Smooth muscle cell of the brain vasculature (primary cell): ENCODE data around the gene ARL10.

Experiments used
- DNase-seq: peaks from one replicate; pipeline ENCODE4 v3.0.0-alpha.2; 2012; ENCODE audit warnings: low read depth, low spot score

ARL10 gene

DNA sequence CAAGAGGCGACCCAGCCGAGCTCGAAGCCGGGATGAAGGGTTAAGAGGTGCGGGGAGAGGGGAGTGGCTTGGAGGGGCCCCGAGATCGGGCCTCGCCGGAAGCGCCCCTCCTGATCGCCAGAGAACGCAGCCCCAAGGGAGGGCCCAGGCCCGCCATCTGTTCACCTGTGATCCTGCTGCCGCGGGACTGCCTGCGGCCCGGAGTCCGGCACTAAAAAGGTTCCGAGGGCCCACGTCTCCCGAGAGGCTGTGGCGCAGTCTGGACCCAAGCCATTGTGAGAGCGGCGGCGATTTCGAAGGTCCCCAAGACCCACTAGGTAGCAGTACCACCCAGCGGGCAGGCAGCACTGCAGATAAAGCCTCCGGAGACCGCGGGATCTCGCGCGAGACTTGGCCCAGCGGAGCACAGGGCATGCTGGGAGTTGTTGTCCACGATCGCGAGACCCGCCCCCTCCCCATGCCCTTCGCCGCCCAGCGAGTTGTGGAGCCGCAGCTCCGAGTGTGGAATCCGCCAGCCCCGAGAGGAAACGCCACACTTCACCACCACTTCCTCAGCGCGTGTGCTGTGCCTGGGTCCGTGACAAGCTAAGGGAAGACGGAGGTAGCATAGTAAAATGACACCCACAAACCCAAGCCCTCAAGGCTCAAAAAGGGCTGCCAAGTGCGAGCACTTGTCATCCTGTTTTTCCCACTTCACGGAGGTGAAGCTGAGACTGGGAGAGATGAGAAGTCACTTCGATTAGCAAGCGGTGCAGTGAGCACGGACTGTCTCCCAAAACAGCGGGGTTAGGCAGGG lies 3.7 kb upstream of the ARL10 start, which contains the start of gene KIAA1191:
KIAA1191 (minus strand) TSS at position 328 of the 796 bp plus-strand sequence. CDS start 2,256 bp downstream, outside the sequence.
- peak; percentile 56 for DNase-seq

GRCh38 chr5:176362233-176362490 lies 3.1 kb upstream of the ARL10 start:
- DNase-seq = no peak

GRCh38 chr5:176364765-176365350 lies 429 bp upstream of the ARL10 start:
- no peak for DNase-seq

DNA sequence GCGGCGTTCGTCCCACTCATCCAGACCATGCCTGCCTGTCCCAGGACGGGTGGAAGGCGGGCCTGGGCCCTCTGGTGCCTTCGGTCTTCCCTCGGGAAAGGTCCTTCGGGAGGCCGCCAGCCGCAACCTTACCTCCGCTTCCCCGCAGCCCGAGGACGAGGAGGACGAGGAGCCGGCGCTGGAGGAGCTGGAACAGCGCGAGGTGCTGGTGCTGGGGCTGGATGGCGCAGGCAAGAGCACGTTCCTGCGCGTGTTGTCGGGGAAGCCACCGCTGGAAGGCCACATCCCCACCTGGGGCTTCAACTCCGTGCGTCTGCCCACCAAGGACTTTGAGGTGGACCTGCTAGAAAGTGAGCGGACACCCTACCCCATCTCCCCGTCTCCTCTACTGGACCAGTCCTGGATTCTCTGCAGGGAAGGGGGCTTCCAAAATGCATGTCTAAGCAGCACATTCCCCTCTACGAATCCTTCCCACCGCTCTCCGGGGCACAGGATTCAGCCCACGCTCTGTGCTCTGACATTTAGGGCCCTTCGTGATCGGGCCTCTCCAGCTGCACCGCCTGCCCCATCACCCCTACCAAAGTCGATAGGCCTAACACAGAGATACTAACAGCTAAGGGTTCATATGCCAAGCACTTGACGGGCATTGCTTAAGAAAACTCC lies 1.1 kb downstream of the ARL10 start:
- no peak for DNase-seq

DNA sequence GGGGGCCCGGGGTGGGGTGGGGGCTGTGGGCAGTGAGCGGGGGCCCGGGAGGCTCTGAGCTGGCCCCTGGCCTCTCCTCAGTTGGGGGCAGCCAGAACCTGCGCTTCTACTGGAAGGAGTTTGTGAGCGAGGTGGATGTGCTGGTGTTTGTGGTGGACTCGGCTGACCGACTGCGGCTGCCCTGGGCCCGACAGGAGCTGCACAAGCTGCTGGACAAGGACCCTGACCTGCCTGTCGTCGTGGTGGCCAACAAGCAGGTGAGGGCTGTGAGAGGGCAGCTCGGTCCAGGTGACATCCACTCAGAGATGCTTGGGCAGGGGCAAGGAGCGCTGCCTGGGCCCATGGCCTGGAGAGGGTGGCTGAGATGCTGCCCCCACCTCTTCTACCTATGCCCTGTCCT lies 3.4 kb downstream of the ARL10 start:
- DNase-seq = no peak

DNA sequence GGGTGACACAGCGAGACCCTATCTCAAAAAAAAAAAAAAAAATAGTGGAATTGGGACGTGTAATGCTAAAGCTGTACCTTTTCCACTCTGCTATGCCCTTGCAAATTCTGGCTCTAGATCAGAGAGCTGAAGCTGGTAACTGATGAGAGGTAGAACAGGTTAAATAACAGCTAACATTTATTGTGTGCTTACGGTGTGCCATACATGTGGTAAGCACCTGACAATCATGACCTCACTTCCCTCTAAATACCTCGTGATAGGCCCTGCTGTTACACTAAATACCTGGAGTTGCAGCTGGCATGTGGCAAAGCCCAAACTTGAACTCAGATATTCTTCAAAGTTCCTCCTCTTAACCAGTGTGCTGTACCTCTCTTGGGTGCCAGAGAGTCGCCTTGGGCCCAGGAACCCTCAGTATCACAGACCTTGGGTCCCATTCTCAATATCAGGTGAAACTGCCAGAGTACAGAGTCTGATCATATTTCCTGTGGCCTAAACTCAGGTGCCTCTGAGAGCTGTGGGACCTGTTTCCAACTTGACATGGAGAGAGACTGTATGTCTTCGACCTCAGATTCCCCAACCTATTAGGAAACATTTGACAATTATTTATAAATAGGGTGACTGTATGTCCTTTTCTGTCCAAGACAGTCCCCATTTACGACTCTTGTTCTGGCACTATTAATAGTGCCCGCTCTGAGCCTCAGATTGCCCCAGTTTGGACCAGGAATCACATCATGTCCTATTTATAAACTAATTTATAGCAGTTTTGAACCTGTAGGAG lies 4.8 kb downstream of the ARL10 start:
- DNase-seq = no peak

- no peak for DNase-seq
These were observed 6.6 kb downstream of the ARL10 start for GRCh38 chr5:176371621-176372539.

- DNase-seq = no peak
These were observed 8.0 kb downstream of the ARL10 start for GRCh38 chr5:176373100-176373818.

- no peak for DNase-seq
These were observed 14.6 kb downstream of the ARL10 start for GRCh38 chr5:176379881-176380280.

DNA sequence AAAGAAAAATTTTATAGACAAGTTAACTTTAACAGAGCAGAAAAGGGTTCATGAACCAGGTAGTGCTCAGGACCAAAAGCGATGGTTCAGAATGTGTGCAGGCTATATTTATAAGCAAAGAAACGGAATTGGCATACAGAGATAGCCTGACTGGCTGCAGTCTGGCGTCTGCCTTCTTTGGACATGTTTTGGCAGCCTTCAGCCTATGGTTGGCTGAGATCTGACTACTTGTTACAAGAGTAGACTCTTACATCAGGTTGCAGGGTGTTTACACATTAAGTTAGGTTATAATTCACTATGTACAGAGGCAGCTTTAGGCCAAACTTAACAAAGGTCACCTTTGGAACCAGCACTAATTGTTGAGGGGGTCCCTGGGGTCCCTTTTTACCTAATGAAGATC lies 16.1 kb downstream of the ARL10 start:
- DNase-seq = no peak

DNA sequence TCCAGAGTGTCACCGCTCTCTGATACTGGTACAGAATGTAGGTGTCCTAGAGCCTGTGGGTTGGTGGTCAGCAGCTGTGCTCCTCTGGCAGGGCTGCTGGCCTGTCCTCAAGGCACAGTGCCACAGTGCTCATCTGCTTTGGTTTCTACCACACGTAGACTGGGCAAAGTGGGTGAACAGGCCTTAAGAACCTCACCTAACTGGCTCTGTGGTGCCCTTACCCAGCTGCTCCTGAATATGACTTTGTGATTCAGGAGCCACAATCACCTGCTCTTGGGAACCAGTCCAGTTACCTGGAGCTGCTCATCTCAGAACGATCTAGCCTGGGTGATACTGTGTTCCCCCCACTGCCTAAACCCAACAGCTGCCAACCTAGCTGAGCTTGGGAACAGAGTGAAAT lies 16.7 kb downstream of the ARL10 start:
- no peak for DNase-seq

DNA sequence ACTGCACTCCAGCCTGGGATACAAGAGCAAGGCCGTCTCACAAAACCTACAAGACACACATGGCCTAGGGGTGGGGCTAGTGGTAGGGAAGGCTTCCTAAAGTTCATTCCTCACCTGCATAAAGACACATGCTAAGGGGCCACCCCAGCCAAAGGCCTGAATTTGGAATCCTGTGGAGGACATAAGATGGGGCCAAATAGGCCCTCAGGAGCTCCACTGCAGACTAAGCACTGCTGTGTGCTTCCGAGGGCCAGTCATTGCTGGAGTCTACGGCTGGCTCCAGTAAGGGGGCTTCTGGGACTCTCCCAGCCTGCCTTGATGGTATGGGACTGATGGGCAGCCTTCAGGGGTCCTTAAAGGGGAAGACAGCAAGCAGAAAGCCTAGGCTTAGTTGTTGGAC lies 17.4 kb downstream of the ARL10 start:
- no peak for DNase-seq

DNA sequence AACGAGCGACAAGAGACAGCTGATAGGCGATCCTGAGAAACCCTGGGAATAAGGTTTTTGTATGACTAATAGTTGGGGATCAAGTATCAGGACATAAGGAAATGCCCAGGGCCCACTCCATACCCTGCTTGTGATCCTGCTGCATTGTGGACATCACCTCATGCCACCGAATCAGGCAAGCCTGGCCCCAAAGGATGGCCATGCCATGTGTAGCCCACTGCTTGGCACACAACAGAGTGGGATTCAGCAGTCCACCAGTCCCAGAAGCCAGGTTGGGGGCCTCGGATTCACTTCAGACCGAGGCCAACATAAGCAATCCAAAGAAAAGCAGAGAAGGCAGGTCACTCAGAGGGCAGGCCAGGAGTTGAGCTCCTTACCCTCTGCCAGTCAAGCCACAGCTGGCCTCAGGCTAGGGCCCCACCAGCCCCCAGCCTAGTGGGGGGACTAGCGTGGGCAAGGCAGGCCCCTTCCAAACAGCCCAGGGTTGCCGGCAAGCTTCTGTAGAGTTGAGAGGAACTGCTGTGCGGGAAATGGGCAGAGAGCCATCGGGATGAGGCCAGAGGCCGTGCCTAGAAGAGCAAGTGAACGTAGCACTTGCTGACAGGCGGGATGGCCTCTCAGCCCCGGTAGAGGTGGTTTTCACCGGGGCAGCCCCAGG lies 18.1 kb downstream of the ARL10 start:
- DNase-seq = no peak

DNA sequence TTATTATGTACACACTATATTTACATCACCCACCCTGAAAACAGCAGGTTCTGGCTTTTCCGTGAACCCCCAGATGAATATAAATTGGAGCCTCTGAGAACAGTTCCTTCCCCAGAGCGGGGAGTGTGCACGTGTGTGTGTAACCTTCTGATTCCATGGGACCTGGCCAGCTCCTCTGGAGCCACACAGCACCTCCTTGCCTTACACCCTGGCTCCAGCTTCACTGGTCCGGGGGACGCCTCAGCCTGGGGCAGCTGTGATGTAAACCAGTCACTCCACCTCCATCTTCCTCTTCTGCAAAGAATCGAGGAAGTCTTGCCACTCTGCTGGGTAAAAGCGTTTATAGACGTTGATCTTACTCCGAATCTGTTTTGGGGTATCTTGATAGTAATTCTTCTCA lies 18.7 kb downstream of the ARL10 start:
- no peak for DNase-seq

DNA sequence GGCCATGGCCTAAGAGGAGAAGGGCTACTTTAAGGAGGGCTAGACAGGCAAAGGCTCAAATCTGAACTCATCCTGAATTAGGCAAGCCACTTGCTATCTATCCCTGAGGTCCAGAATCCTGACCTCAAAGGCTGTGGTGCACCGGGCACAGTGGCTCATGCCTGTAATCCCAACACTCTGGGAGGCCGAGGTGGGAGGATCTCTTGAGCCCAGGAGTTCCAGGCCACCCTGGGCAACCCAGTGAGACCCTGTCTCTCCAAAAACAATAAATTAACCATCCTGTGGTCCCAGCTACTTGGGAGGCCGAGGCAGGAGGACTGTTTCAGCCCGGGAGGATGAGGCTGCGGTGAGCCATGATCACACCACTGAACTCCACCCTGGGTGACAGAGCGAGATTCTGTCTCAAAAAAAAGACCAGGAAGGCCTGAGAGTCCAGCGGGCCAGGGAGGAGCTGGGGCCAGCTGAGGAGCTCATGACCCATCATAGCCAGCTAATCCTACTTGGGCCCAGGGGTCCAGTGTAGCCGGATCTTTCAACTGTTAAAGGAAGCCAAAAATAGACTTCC lies 19.2 kb downstream of the ARL10 start:
- DNase-seq = no peak

DNA sequence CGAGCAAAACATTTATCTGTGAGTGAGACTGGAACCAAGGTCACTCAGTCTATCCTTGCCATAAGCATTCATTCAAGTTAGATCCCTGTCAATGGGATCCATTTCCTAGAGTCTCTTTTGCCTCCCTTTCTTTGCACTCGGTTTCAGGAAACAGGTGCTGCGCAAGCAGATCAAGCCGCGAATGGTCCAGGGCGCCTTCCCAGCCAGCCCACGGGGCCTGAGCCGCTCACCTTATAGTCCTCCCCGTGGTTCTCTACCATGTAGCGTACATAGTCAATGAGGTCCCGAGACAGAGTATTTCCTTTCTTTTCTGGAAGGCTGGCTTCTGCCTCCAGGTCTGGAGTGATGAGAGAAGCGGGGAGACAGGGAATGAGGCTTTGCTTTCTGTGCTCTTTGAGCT lies 19.7 kb downstream of the ARL10 start:
- no peak for DNase-seq

DNA sequence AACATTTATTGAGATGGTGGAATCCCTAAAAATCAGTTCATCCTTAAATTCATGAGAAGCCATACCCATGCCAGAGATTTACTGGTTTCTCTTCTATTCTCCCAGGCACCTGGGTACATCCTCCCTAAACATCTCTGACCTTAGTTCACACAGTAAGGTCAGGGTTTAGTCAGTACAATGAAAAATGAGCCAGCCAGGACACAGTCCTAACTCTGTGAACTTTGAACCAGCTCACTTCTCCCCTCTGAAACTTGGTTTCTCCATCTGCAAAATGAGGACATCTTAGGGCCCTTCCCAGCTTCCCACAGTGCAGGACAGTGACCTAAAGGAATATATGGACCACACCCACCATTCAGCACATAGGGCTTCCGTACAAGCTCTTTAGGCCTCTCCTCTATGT lies 21.2 kb downstream of the ARL10 start:
- no peak for DNase-seq

DNA sequence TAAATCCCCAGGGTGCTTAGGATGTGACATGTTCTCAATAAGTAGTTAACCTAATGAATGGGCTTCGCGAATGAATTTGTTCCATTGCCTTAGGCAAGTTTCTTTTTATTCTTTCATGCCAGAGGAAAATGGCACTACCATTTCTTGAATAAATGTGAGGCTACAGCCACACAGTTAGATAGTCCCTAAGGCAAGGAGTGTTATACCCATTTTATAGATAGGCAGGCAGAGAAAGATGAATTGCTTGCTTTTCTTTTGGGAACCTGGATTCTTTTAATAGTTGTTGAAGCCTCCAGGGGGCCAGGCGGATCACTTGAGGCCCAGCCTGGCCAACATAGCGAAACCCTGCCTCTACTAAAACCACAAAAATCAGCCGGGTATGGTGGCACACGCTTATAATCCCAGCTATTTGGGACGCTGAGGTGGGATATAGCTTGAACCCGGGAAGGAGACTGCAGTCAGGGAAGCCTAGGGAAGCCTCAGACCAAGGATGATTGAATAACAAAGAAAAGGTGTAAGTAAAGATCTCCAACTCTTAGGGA lies 22.2 kb downstream of the ARL10 start:
- DNase-seq = no peak

DNA sequence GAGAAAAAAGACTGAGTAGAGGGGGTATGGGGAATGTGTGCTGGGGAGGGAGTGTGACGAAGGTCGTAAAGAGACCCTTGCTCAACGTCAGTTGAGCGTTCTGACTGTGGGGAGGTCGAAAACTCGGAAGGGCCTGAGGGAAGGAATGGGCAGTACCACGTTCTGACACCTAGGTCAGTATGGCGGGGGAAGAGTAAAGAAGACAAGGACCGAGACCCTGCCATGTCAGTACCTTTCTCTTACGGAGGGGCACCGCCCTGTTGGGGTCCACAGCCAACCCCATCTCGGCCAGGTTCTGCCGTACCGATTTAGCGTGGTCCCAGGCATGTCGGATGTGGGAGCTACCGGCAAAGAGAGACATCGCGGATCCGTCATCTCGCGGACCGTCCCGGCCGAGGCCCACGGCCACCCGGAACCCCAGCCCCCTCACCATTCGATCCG lies 22.7 kb downstream of the ARL10 start:
- DNase-seq = no peak
